Right renal cortex interstitium (tissue), 3 donors: ENCODE data around the gene WDFY4. TPM values are rescaled to one million over a fixed set of nuclear protein-coding genes. Genes with fewer than 3 reads are reported as not detected.
"Not testable (repeated sequence)": the region's sequence is repeated elsewhere in the genome, so short reads cannot be mapped to it uniquely, and the experiment has no call there.

Source experiments
- DNase-seq, 3 donors: peaks; one replicate each; pipeline ENCODE4 v3.0.0-alpha.2; 2013; ENCODE audit warnings: low read depth in 3 of 3, low spot score in 2 of 3
- polyA plus RNA-seq, 3 donors: library from polyadenylated mRNA; unstranded; fragments of 120-200 nt; gene quantifications; one replicate each; pipeline ENCODE4 v1.2.1, GENCODE V29; 2013; ENCODE audit not compliant: insufficient read length in 3 of 3

Gene WDFY4, protein sequence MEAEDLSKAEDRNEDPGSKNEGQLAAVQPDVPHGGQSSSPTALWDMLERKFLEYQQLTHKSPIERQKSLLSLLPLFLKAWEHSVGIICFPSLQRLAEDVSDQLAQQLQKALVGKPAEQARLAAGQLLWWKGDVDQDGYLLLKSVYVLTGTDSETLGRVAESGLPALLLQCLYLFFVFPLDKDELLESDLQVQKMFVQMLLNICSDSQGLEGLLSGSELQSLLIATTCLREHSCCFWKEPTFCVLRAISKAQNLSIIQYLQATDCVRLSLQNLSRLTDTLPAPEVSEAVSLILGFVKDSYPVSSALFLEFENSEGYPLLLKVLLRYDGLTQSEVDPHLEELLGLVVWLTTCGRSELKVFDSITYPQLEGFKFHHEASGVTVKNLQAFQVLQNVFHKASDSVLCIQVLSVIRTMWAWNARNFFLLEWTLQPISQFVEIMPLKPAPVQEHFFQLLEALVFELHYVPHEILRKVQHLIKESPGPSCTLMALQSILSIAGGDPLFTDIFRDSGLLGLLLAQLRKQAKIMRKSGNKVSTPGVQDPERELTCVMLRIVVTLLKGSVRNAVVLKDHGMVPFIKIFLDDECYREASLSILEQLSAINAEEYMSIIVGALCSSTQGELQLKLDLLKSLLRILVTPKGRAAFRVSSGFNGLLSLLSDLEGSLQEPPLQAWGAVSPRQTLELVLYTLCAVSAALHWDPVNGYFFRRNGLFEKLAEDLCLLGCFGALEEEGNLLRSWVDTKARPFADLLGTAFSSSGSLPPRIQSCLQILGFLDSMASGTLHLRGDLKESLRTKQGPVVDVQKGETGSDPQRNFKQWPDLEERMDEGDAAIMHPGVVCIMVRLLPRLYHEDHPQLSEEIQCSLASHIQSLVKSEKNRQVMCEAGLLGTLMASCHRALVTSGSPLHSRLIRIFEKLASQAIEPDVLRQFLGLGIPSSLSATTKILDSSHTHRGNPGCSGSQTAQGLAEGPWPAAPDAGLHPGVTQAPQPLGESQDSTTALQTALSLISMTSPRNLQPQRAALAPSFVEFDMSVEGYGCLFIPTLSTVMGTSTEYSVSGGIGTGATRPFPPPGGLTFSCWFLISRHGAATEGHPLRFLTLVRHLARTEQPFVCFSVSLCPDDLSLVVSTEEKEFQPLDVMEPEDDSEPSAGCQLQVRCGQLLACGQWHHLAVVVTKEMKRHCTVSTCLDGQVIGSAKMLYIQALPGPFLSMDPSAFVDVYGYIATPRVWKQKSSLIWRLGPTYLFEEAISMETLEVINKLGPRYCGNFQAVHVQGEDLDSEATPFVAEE (N-terminal part only)
- polyA plus RNA-seq = 1 to 10 TPM; 1.6 to 1.9 (median 1.9) TPM

DNA sequence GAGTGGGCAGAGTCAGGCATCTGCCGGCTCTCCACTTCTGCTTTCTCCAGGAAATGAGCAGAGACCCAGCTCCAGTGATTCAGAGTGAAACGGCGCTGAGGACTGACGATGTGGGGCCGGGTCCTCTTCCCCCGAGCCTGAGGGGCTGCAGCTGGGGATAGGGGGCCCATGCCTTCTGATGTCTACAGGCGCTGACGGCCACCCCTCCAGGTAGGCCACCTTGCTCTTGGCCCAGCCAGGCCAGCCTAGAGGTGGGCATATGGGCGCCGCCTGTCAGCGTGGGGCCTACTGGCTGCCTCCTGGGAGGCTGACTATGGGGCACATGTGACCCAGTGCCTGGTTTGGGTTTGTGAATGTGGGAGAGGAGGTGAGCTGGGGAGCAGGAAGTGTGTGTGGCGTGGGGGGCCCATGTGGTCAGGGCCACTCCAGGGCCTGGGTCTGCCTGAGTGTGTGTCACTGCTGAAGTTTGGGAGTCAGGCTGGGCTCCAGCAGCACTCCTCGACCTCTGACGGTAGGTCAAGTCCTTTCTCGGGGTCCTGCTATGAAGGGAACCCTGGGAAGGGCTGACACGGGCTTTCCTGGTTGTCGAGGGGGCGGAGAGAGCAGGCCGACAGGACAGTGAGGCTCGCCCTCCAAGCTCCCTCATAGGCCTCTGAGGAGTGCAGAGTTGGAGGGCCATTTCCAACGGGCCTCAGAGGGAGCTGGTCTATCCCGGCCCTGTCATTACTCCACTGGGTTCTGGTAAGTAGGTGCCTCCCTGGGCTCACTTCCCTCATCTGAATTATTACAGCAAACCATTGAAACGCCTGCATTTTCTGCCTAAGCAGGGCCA, at the start of gene WDFY4:
TSS of gene WDFY4 (plus strand) at position 82 of the 832 bp plus-strand sequence. CDS start 24,860 bp downstream, outside the sequence.
- no peak for DNase-seq

- DNase-seq = no peak
Observed at GRCh38 chr10:48634984-48635557, 49.6 kb upstream of the WDFY4 start.

DNA sequence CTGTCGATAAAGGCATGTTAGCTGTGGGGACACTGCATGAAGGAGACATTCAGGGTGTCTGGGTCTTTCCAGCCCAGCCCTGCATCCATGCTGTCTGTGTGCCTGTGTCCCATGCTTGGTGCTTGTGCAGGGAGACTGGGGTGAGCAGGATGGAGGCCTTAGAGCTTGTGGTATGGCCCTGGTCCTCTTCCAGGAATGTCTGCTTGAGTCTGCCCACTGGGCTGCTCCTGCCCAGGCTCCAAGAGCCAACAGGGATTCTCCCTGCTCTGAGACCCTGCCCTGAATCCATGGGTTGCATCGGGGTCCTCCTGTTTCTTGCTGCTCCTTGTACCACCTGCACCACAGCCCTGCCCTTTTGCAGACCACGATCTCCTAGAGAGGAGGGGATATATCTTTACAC, 48.4 kb upstream of the WDFY4 start:
- DNase-seq = no peak

DNA sequence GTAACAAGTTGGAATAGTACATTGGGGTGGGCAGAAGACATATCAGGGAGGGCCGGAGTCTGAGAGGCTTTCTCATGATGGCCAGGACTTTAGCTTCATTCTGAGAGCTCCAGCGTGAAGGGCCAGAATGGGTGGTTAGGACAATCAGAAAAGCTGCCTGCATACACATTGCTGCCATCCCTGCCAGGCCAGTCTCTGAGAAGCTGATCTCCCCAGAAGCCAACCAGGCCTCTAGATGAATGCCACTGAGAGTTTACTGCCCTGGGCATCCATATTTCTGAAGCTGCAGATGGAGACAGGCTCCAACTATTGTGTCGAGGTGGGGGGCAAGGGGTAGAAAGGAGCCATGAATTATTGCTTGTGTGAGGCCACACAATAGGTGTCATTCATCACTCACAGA, 47.8 kb upstream of the WDFY4 start:
- no peak for DNase-seq

GRCh38 chr10:48638158-48638557, 46.5 kb upstream of the WDFY4 start:
- no peak for DNase-seq

- DNase-seq = no peak
Observed at GRCh38 chr10:48638739-48639527, 45.7 kb upstream of the WDFY4 start.

DNA sequence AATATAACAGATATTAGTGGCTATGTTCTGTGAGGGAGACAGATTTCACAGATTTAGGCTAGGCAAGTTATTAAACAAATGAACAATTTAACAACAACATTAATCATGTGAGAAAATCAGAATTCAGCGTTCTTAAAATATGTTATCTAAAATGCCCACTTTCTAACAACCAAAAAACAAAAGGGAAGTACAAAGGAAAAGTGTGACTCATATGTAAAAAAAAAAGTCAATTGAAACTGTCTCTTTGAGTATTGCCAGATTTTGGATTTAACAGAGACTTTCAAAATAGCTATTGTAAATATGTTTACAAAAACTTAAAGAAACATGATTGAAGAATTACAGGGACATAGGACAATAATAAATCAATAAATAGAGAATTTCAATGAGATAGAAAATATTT, 45.0 kb upstream of the WDFY4 start:
- no peak for DNase-seq

GRCh38 chr10:48640326-48640725, 44.3 kb upstream of the WDFY4 start:
- no peak for DNase-seq

DNA sequence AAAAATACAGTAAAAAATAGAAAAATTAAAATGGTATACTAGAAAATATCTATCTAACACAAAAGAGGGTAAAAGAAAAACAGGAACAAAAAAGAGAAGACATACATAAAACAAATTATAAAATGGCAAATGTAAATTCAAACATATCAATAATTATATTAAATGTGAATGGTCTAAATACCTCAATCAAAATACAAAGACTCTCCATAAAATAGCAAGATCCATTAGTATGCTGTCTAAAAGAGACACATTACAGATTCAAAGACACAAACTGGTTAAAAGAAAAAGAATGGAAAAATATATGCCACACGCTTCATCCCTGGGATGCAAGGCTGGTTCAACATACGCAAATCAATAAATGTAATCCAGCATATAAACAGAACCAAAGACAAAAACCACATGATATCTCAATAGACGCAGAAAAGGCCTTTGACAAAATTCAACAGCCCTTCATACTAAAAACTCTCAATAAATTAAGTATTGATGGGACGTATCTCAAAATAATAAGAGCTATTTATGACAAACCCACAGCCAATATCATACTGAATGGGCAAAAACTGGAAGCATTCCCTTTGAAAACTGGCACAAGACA, 43.5 kb upstream of the WDFY4 start:
- DNase-seq = not testable (repeated sequence)

DNA sequence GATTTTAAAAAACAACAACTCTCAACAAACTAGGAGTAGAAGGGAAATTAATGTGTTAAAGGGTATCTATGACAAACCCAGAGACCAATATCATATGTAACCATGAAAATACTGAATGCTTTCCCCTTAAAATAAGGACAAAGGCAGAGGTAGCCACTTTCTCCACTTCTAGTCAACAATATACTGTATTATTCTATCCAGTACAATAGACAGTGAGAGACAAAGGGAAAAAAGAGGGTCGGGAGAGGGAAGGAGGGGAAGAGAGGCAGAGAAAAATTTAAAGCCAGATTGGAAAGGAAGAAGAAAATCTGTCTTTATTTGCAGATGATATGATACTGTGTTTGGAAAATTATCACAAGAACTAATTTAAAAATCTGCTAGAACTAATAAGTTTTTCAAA, 39.1 kb upstream of the WDFY4 start:
- DNase-seq = no peak

GRCh38 chr10:48647073-48647472, 37.6 kb upstream of the WDFY4 start:
- DNase-seq = not testable (repeated sequence)

- no peak for DNase-seq
Observed at GRCh38 chr10:48648172-48648942, 36.3 kb upstream of the WDFY4 start.

- DNase-seq = no peak
Observed at GRCh38 chr10:48649349-48649944, 35.2 kb upstream of the WDFY4 start.

DNA sequence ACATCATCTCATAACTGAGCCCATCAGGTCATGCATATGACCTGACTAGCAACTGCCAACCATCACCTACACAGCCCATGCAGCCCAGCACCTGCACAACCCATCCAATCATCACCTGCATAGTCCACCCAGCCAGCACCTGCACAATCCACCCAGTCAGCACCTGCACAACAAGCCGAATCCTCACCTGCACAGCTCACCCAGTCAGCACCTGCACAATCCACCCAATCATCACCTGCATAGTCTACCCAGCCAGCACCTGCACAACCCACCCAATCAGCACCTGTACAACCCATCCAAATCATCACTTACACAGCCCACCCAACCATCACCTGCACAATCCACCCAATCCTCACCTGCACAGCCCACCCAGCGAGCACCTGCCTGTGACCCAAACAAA, 33.4 kb upstream of the WDFY4 start:
- no peak for DNase-seq

DNA sequence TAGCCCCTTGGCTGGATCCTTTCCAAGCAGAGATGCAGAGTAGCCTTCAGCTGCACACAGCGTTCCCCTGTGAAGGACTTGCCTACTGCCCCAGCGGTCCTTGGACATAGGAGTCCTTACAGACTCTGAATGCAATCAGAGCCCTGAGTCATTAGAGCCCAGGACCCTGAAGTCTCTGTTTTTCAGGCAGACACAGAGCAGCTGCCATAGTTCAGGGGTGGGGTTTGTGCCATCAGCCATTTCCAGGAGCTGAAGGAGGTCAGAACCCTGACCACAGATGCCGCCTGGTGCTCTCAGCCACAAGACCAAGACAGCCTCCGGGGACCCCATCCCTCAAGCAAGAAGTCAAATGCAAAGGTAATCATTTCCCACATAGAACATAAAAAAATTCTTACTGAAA, 32.8 kb upstream of the WDFY4 start:
- DNase-seq = no peak

- no peak for DNase-seq
Observed at GRCh38 chr10:48652344-48652743, 32.3 kb upstream of the WDFY4 start.

DNA sequence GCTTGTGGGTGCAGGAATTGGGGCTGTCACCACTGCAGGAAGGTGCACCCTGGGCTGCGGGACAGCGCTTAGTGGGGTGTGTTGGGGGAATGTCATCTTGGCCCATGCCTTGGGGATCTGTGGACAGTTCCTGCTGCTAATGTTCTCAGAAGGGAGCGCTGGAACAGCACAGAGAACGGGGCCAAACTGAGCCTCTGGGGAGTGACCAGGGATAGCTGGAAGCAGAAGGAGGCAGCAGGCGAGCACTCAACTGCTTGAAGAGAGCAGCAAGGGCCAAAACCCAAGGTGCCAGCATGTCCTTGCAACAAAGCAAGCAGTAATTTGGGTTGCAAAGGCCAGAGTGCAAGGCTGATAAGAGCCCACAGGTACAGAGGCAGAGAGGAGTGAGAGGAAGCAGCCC, 31.3 kb upstream of the WDFY4 start:
- no peak for DNase-seq
